ENCODE measurements around the gene PCDHA13.
"Not testable (repeated sequence)": the region's sequence is repeated elsewhere in the genome, so short reads cannot be mapped to it uniquely, and the experiment has no call there.

PCDHA13 gene

GRCh38 chr5:140869555-140869886 is 12.4 kb upstream of the PCDHA13 start:
- no peak for DNase-seq

- DNase-seq = no peak
Measured at GRCh38 chr5:140870221-140871201, 11.4 kb upstream of the PCDHA13 start.

- no peak for DNase-seq
Measured at GRCh38 chr5:140875085-140876065, 6.5 kb upstream of the PCDHA13 start, which contains the start of gene PCDHA12. PCDHA12 (plus strand) TSS chr5:140875308; CDS start chr5:140875473, 165 bp downstream.

GRCh38 chr5:140876541-140877261 is 5.2 kb upstream of the PCDHA13 start:
- DNase-seq = not testable (repeated sequence)

- DNase-seq = no peak
Measured at GRCh38 chr5:140877262-140877581, 4.7 kb upstream of the PCDHA13 start.

GRCh38 chr5:140882591-140882899 is 621 bp downstream of the PCDHA13 start:
- no peak for DNase-seq

- no peak for DNase-seq
Measured at GRCh38 chr5:140883373-140883772, 1.4 kb downstream of the PCDHA13 start.

- no peak for DNase-seq
Measured at GRCh38 chr5:140883927-140884697, 2.2 kb downstream of the PCDHA13 start.

- no peak for DNase-seq
Measured at GRCh38 chr5:140916325-140916724, 34.4 kb downstream of the PCDHA13 start.

- DNase-seq = no peak
Measured at GRCh38 chr5:140923601-140924000, 41.7 kb downstream of the PCDHA13 start.

- no peak for DNase-seq
Measured at GRCh38 chr5:140925806-140926442, 44.0 kb downstream of the PCDHA13 start, which contains the start of gene PCDHAC1. PCDHAC1 (plus strand) TSS chr5:140926299; CDS start chr5:140926893, 594 bp downstream.

GRCh38 chr5:140926443-140927227 is 44.7 kb downstream of the PCDHA13 start:
- peak; percentile 24 to 61 for DNase-seq

- DNase-seq = no peak
Measured at GRCh38 chr5:140927228-140927573, 45.3 kb downstream of the PCDHA13 start.
